ENCODE data around the gene KIAA0232. TPM values are rescaled to one million over a fixed set of nuclear protein-coding genes. Genes with fewer than 3 reads are reported as not detected.
"Not testable (repeated sequence)": the region's sequence is repeated elsewhere in the genome, so short reads cannot be mapped to it uniquely, and the experiment has no call there.

KIAA0232 gene
- total RNA-seq, 1 donor from 2014 or later: 46.7 TPM

DNA sequence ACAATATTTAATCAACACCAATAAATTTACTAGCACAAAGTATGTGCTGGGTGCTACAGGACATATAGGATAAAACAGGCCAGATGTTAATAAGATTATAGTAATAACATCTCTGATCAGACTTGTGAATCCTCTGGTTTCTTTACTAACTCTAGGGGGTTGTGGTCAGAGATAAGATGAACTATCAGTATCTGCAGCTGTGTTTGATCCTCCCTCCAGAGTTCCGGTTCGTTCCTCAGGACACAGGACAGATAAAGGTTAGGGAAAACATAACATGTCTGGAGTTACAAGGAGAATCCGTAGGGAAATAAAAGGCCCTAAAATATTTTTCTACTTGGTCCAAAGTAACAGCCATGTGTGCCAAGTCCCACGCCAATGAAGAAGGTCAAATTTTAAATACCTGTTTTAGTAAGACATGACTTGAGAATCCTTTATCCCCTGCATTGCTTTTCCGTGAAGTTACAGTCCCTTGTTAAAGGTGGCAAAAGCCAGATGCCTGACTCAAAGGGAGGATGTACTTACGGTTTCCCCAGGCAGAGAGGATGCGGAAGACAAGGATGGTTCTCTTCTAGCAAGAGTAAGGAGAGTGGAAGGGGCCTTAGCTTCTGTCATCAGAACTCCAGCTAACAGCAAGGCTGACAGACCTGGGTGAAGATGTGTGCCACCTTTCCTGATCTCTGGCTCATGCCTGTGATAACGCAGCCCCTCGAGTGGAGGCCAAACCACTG, 44.4 kb downstream of the KIAA0232 start:
- intact Hi-C loops (cut with DNase I): no loop called here
- DNase-seq (ENCODE audit: low spot score) (no peak), ATAC-seq (no peak)

DNA sequence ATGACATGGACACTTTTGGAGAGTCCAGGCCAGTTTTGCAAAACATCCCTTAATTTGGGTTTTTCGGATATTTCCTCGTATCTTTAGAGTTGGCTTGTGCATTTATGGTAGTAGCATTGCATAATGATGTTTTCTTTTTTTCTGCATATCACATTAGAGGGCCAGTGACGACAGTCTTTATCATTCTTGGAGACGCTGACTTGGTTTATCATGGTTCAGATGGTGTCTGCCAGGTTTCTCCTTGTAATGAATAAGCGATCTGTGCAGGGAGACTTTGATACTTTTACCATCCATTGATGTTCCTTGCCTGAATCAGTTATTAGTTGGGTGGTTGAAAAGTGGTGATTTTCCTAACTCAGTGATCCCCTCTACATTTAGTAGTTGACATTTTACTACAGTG, 46.6 kb downstream of the KIAA0232 start:
- intact Hi-C loops (cut with DNase I): no loop called here
- no peak for DNase-seq (ENCODE audit: low spot score)

DNA sequence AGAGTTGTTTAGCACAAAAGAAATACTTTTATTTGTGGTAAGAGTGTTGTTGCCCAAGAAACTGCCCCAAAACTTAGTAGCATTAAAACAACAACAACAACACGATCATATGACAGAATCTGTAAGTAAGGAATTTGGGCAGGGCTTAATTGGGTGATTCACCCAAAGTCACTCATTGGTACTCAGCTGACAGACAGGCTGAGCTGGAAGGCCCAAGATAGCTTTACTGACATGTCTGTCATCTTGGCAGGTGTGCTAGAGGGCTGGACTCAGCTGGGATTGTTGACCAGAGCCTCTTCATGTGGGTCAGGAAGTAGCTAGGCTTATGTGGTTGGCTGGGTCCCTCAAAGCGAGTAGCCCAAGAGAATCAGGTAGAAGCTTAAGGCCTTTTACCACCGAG, 52.3 kb downstream of the KIAA0232 start:
- DNase-seq (ENCODE audit: low spot score) (no peak), ATAC-seq (no peak)
- intact Hi-C loops (cut with DNase I): no loop called here

More for the DNA sequence above, 46.6 kb downstream of the KIAA0232 start:
- no peak for ATAC-seq

DNA sequence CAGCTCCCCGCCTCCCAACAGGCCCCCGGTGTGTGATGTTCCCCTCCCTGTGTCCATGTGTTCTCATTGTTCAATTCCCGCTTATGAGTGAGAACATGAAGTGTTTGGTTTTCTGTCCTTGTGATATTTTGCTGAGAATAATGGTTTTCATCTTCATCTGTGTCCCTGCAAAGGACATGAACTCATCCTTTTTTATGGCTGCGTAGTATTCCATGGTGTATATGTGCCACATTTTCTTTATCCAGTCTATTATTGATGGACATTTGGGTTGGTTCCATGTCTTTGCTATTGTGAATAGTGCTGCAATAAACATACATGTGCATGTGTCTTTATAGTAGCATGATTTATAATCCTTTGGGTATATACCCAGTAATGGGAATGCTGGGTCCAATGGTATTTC, 53.1 kb downstream of the KIAA0232 start:
- DNase-seq (ENCODE audit: low spot score); intact Hi-C loops (cut with DNase I): not testable (repeated sequence)

DNA sequence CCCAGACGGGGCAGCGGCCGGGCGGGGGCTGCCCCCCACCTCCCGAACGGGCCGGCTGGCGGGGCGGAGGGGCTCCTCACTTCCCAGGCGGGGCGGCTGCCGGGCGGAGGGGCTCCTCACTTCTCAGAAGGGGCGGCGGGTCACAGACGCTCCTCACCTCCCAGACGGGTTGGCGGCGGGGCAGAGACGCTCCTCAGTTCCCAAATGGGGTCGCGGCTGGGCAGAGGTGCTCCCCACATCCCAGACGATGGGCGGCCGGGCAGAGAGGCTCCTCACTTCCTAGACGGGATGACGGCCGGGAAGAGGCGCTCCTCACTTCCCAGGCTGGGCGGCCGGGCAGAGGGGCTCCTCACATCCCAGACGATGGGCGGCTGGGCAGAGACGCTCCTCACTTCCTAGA, 54.6 kb downstream of the KIAA0232 start:
- ATAC-seq; DNase-seq (ENCODE audit: low spot score); intact Hi-C loops (cut with DNase I): not testable (repeated sequence)

More for the DNA sequence above, 53.1 kb downstream of the KIAA0232 start:
- not testable (repeated sequence) for ATAC-seq

DNA sequence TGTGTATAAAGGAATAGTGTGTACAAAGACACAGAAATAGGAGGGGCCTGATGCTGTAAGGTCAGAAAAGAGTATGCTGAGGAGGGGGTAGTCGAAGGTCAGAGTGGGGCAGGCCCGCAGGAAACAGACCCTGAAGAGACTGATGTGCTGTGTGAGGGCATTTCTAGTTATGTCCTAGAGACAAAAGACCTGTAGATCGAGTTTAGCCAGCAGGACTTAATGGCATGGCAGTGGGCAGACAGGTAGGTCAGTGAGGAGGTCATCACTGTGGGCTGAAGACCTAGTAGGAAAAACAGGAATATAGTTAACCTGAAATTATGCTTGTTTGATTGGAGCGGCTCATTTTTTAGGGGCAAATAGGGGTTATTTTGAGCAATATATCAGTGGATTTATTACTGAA, 57.1 kb downstream of the KIAA0232 start:
- ATAC-seq (no peak), DNase-seq (ENCODE audit: low spot score) (no peak)
- intact Hi-C loops (cut with DNase I): no loop called here

DNA sequence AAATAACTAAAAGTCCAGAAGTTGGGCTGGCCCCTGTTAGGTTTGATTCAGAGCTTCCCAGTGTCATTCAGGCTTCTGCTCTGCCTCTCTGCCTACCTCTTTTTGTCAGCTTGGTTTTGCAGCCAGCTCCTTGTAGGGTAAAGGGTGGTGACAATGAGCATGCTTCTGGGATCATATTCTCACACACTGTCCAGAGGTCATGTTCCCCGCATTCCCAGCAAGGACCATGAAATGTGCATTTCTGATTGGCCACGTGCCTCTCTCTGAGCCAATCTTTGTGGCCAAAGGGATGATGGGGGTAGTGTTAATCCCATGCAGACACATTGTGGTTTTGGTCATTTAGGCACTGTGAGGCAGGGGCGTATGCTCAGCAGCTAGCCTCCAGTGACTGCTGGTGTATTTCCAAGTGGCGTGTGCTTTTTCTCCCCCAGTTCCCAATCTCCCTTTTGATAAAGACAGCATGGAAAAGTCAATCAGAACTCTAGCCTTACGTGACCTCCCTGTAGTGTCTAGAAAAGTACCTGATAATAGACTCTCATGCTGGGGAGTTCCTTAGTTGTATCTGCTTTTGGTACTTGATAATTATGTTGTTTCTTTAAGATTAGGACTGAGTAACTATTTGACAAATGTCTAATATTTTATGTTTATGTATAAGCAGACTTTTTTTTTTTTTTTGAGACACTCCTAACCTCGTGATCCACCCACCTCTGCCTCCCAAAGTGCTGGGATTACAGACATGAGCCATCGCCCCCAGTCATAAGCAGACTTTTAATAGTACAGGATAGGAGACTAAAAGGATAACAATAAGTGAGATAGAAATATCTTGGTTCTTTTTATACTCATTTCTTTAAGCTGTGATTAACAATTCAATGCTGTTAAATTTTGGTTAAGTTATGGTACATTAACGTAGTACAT, 57.8 kb downstream of the KIAA0232 start:
- intact Hi-C loops (cut with DNase I): no loop called here
- ATAC-seq (peak; percentile 75), DNase-seq (ENCODE audit: low spot score) (no peak)

DNA sequence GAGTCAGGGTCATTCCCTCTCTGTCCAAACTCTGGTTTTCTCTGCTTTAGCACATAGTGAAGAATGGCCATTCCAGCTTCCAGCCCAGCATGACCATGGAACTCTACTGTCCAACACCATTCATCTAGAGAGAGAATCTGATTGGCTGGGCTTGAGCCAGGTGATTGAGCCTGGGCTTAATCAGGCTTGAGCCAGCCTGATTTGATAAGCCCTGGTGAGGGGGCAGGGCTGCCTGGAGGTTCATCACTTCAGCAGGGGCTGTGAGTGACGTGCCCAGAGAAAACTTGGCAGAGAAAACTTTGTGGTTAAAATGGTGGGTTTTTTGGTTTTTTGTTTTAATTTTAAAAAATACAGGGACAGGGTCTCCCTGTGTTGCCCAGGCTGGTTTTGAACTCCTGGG, 62.5 kb downstream of the KIAA0232 start:
- intact Hi-C loops (cut with DNase I): no loop called here
- DNase-seq (ENCODE audit: low spot score): no peak
- no peak for ATAC-seq

DNA sequence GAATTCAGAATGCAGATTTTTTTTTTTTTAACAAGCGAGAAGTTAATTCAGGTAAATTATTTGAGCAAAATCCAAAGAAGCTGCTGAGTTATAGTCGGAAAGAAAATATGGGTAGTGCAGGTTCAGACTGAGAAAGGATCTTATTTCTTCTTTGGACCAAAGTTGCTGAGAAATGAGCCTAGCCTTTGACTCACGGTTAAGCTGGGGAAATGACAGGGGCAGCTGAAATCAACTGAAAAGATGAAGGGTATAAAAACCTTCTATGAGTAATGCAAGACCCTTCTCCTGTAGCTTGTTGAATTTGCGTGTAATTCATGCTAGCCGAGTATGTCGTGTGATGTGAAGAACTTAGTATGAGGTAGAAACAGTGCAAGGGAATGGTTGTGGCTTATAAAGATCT, 63.0 kb downstream of the KIAA0232 start:
- intact Hi-C loops (cut with DNase I): no loop called here
- ATAC-seq (no peak), DNase-seq (ENCODE audit: low spot score) (no peak)

DNA sequence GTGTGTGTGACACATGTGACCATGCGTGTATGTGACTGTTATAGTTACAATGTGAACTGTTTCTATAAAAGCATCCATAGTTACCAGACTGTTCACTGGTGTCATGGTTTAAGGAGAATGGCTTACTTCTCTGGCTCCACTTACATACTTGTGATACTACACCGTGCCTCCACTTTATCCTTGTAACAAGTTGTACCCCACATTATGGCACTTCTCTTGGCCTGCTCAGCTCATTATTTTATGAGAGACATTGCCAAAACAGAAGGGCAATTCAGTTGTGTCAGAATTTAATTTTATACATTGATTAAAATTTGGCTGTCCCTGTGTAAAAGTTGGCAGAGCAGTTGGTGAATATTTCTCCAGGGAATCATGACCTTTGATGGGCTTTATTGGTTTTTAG, 64.7 kb downstream of the KIAA0232 start:
- intact Hi-C loops (cut with DNase I): no loop called here
- no peak for ATAC-seq
- no peak for DNase-seq (ENCODE audit: low spot score)

DNA sequence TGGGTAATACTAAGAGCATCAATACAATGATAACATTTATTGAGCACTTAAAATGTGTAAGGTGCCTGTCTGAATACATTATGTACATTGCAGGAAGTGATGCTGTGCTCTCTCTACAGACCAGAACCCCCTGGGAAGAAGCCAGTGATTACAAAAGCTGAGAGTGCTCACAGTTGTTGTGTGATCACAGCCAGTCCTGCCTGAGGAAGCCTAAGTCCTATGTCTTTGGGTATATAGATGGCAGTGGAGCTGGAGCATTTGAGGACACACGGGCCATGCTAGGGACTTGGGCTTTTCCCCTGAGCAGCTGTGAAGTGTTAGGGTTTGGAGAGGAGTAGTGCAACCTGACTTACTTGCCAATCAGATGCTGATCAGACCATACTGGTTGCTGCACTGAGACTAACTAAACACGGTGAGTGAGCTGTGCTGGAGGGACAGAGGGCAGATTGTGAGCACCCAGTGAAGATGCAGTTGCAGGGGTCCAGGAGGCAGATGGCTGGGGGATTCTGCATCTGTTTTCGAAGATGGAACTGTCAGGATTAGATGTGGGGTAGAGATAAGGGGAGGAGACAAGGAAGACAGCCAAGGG, 66.3 kb downstream of the KIAA0232 start:
- intact Hi-C loops (cut with DNase I): no loop called here
- DNase-seq (ENCODE audit: low spot score): no peak
- no peak for ATAC-seq

DNA sequence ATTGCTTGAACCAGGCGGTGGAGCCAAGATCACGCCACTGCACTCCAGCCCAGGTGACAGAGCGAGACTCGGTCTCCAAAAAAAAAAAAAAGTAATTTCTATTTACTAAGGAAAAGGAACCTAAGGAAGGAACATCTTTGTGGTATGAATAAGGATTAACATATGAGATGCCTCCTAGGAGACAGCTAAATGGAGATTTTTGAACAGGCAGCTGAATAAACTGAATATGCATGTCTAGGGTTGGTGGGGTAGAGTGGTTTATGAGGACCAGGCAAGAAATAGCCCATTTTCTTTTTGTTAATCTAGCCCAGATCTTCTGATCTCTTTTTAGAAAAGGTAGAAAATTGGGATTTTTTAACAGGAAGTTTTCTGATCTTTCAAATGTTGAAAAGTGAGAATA, 67.2 kb downstream of the KIAA0232 start:
- no peak for ATAC-seq
- no peak for DNase-seq (ENCODE audit: low spot score)
- intact Hi-C loops (cut with DNase I): no loop called here

DNA sequence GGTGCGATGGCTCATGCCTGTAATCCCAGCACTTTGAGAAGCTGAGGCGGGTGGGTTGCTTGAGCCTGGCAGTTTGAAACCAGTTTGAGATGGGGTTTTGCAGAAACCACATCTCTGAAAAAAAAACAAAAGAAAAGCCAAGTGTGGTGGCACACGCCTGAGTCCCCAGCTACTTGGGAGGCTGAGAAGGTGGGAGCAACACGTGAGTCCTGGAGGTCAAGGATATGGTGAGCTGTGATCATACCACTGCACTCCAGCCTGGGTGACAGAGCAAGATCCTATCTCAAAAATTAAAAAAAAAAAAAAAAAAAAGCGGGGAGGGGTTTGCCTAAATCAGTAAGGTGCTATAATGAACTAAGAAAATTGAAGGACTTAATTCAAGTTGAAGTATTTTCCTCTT, 68.9 kb downstream of the KIAA0232 start:
- ATAC-seq (no peak), DNase-seq (ENCODE audit: low spot score) (no peak)
- intact Hi-C loops (cut with DNase I): no loop called here

DNA sequence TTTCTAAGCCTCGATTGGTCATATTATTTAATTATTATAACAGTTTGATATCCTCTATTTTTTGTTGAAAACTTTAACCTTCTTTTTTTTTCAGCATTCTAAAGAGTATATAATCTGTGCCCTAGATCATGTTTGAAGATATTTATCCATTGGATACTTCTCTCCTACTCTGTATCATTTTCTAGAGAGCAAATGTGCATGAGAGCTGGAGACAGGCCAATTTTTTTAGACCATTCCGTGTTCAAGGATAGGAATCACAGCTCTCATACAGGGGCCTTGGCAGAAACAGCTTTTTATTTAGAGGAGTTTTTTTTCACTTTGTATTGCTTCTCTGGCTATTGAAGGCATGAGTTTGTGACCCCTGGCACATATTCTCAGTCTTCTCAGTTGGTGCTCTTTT, 69.4 kb downstream of the KIAA0232 start:
- intact Hi-C loops (cut with DNase I): no loop called here
- DNase-seq (ENCODE audit: low spot score) (no peak), ATAC-seq (no peak)

DNA sequence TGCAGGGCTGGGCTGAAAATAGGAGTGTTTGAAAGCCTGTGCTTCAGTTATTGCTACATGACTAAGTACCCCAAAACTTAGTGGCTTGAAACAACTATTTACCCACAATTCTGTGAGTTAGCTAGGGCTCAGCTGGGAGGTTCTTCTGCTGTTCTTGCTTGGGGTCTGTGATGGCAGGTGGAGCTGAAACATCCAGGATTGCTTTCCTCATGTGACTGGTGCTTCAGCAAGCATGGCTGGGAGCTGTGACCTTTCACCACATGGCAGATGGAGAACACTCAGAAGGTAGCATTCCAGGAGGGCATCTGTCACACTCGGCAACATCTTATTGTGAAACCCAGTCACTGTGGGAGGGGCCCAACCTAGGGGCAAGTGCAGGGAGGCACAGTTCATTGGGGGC, 70.1 kb downstream of the KIAA0232 start:
- intact Hi-C loops (cut with DNase I): no loop called here
- ATAC-seq (no peak), DNase-seq (ENCODE audit: low spot score) (no peak)

DNA sequence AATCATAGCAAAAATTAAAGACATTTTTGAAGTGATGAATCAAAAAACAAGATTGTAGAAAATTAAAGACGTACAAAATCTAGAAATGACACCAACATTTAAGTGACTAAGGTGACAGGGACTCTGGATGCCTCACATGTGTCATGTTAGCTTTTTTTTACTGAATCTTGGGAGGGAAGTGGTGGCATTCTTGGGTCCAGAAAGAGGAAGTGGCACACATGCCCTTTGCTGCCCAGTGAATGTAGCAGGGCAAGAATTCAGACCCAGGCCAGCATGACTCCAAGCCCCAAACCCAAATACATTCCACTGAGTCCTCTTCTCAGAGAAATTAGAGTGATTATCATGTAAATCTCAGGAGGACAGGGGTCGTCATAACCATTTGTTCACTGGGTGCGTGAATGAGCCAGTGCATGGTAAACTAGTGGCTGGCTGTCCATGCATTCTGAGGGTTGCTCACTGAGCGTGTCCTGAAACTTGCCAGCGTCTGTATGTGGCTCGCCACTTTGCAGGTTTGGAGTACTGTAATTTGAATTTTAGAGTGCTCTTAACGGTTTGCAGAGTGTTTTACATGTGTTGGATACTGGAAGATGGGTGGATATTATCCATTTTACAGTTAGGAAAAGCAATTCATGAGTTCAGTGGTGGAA, 71.7 kb downstream of the KIAA0232 start:
- intact Hi-C loops (cut with DNase I): no loop called here
- ATAC-seq: no peak
- no peak for DNase-seq (ENCODE audit: low spot score)

DNA sequence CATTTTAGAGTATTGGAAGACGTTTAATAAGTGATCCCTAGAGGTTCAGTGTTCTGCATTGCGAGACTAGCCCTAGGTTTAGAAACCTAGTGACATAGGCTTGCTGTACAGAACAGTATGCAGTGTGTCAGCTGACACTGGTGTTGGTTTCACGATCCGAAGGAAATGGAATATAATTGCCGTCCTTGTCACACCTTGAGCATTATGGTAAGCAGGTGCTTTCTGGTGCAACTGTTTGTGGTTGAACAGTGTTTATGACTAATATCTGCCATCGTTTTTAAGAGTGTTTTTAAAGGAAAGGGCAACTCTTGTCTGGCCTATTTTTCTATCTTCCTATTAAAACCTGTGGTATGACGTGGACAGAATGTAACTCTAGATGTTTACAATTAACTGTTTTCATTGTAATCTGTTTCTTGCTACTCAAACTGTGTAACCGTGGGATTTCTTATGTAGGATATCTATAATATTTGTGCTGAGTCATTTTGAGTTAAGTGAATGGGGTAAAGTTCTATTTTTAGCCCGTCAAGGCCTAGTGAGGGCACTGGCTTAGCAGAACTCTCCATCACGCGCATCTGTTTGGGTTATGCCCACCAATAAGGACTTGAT, 73.3 kb downstream of the KIAA0232 start:
- DNase-seq (ENCODE audit: low spot score): no peak
- intact Hi-C loops (cut with DNase I): no loop called here
- peak; percentile 53 for ATAC-seq

DNA sequence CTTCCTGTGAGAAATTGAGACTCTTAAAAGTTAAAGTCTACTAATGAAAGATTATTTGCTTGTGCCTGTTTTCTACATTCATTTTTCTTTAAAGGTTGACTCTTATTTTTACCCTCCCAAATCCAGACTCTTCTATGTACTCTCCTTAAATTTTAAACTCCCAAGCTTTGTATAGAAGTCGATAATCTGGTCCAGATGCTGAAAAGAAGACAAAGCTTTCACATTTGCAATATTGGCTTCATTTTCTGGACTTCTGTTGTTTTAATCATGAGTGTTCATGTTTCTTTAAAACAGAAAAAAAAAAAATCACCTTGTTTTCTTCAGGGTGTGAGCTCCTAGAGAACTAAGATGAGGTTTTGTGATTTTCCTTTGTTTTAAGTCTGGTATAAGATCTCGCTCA, 73.9 kb downstream of the KIAA0232 start:
- intact Hi-C loops (cut with DNase I): no loop called here
- DNase-seq (ENCODE audit: low spot score) (no peak), ATAC-seq (no peak)

Data from sciatic nerve (tissue), 2 donors.